22Rv1 (cell line): ENCODE measurements around the gene PPP1R1A.
A peak's percentile ranks its signal among the peaks of the same experiment; 100 is the strongest.

ENCODE experiments used
- H3K27ac ChIP-seq: fragments of 450-650 bp; 2 replicates; pipeline ENCODE4 v1.5.1; 2017
- CTCF ChIP-seq: fragments of 450-650 bp; IDR thresholded peaks from 2 replicates; pipeline ENCODE4 v1.5.1; 2017; ENCODE audit warnings: mild to moderate bottlenecking
- ZFX ChIP-seq: fragments of 450-650 bp; IDR thresholded peaks from 2 replicates; pipeline ENCODE4 v1.6.1; 2017; ENCODE audit warnings: antibody characterized with exemption, borderline replicate concordance

PPP1R1A gene

GRCh38 chr12:54564768-54565167 lies 23.7 kb downstream of the PPP1R1A start:
- no peak for TF ChIP-seq CTCF
- no peak for TF ChIP-seq ZFX
- no peak overlapping the region for H3K27ac ChIP-seq

- no peak overlapping the region for H3K27ac ChIP-seq
- TF ChIP-seq CTCF (no peak), ZFX (no peak)
Observed at GRCh38 chr12:54563787-54564186, 24.7 kb downstream of the PPP1R1A start.

- H3K27ac ChIP-seq: 0 out of 2 replicates have a peak overlapping the region, but pooled peaks have one; percentile 2
Observed at GRCh38 chr12:54562750-54563356, 25.6 kb downstream of the PPP1R1A start.

GRCh38 chr12:54561164-54561563 lies 27.3 kb downstream of the PPP1R1A start:
- no peak overlapping the region for H3K27ac ChIP-seq
- TF ChIP-seq ZFX (no peak), CTCF (no peak)

More at GRCh38 chr12:54562750-54563356, 25.6 kb downstream of the PPP1R1A start:
- TF ChIP-seq ZFX: no peak
- TF ChIP-seq CTCF: no peak

GRCh38 chr12:54560374-54560858 lies 28.0 kb downstream of the PPP1R1A start:
- TF ChIP-seq CTCF (no peak), ZFX (no peak)
- H3K27ac ChIP-seq: no peak overlapping the region

GRCh38 chr12:54558759-54559158 lies 29.7 kb downstream of the PPP1R1A start:
- no peak overlapping the region for H3K27ac ChIP-seq
- TF ChIP-seq ZFX (no peak), CTCF (no peak)

GRCh38 chr12:54558311-54558710 lies 30.1 kb downstream of the PPP1R1A start:
- no peak overlapping the region for H3K27ac ChIP-seq
- TF ChIP-seq ZFX (no peak), CTCF (no peak)
